ENCODE results near the gene SPRY4.
"Not testable (repeated sequence)": the region's sequence is repeated elsewhere in the genome, so short reads cannot be mapped to it uniquely, and the experiment has no call there.

SPRY4 gene

DNA sequence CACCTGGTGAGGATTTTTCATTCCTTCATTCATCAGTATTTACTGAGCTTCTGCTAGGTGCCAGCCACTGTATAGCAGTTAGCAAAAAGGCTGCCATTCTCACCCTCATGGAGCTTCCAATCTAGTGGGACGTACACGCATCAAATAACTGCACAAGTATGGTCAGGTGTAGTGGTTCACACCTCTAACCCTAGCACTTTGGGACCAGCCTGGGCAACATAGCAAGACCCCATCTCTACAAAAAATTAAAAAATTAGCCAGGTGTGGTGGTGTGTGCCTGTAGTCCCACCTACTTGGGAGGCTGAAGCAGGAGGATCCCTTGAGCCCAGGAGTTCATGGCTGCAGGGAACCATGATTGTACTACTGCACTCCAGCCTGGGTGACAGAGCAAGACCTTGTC is 8.9 kb upstream of the SPRY4 start:
- H3K9me3 ChIP-seq (ENCODE audit: low read length); H3K27ac ChIP-seq (ENCODE audit: low read depth, low read length); H3K36me3 ChIP-seq (ENCODE audit: insufficient read depth, low read length); H3K4me3 ChIP-seq (ENCODE audit: low read depth in 1 of 2, low read length in 2 of 2); H3K4me1 ChIP-seq (ENCODE audit: insufficient read depth, low read length); H3K27me3 ChIP-seq (ENCODE audit: control insufficient read depth in 1 of 2, insufficient read depth in 2 of 2, low read length in 2 of 2); H3K9ac ChIP-seq (ENCODE audit: low read length): not testable (repeated sequence)

DNA sequence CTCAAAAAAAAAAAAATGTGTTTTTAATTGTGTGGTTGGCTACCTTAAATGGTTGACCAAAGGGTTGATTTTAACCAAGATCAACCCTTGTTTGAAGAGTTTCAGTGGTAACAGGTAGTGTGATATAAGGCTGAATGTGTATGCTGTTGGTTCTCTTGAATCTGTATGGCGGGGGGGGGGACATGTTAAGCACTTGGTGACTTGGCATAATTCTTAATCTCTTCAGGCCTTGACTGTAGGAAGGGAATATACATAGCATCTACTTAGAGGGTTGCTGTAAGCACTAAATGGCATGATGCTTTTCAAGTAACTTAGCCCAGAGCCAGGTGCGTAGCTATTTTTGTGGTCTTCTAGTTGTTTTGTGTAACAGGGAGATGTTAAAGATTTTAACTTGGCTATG is 5.6 kb upstream of the SPRY4 start:
- Histone ChIP-seq H3K4me1 (ENCODE audit: insufficient read depth, low read length) (peaks cover 3% of the 10 kb centered on the region), H3K27ac (ENCODE audit: low read depth, low read length) (no peak overlapping the region)

DNA sequence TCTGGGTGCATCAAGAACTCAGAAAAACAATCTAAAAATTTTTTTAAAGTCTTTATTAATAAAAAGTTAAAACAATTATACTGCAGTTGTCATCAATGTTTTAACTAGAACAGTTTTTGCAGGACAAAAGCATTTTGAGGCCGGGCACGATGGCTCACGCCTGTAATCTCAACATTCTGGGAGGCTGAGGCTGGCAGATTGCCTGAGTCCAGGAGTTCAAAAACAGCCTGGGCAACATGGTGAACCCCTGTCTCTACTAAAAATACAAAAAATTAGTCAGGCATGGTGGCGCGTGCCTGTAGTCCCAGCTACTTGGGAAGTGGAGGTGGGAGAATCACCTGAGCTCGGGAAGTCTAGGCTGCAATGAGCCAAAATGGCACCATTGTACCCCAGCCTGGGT is 5.2 kb upstream of the SPRY4 start:
- Histone ChIP-seq H3K27ac (ENCODE audit: low read depth, low read length) (no peak overlapping the region), H3K9ac (ENCODE audit: low read length) (no peak overlapping the region), H3K4me3 (ENCODE audit: low read depth in 1 of 2, low read length in 2 of 2) (no peak overlapping the region), H3K36me3 (ENCODE audit: insufficient read depth, low read length) (no peaks in the 10 kb centered on the region), H3K9me3 (ENCODE audit: low read length) (no peaks in the 10 kb centered on the region), H3K27me3 (ENCODE audit: control insufficient read depth in 1 of 2, insufficient read depth in 2 of 2, low read length in 2 of 2) (peaks cover 8 to 29% of the 10 kb centered on the region in 2 donors), H3K4me1 (ENCODE audit: insufficient read depth, low read length) (peaks cover 7% of the 10 kb centered on the region)

More for the DNA sequence above, 5.6 kb upstream of the SPRY4 start:
- no peak overlapping the region for H3K9ac ChIP-seq (ENCODE audit: low read length)
- no peak overlapping the region for H3K4me3 ChIP-seq (ENCODE audit: low read depth in 1 of 2, low read length in 2 of 2)
- H3K9me3 ChIP-seq (ENCODE audit: low read length) = no peaks in the 10 kb centered on the region
- peaks cover 8 to 25% of the 10 kb centered on the region in 2 donors for H3K27me3 ChIP-seq (ENCODE audit: control insufficient read depth in 1 of 2, insufficient read depth in 2 of 2, low read length in 2 of 2)
- no peaks in the 10 kb centered on the region for H3K36me3 ChIP-seq (ENCODE audit: insufficient read depth, low read length)

DNA sequence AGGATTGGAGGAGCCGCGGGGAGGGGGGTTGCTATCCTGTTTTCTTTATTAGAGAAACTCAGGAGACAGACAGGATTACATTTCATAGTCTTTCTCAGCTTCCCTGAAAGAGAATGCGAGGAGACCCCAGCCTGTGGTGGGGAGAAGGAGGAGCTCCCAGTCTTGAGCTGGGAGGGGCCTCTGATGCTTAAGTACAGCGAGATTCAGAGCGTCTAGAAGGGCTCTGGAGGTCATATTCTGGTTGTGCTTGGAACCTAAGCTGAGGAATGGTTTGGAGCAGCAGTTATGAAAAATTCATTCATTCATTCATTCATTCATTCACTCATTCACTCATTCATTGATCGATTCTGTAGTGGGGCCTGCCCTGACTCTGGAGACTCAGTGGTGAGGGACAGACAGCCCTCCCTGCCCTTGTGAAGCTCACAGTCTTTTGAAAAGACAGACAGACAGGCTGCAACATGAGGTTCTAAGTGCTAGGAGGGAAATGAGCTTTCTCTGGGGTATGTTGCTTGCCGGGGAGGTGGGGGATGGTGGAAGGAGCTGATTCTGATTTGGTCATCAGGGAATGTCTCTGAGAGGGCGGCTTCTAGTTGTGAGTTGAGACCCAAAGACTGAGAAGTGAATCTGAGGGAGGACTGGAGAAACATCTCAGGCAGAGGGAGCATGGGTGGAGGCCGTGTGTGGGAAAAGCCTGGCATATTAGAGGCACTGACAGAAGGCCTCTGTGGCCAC is 2.5 kb upstream of the SPRY4 start:
- H3K36me3 ChIP-seq (ENCODE audit: insufficient read depth, low read length) = no peaks in the 10 kb centered on the region
- H3K27ac ChIP-seq (ENCODE audit: low read depth, low read length) = no peak overlapping the region
- peaks cover 13 to 29% of the 10 kb centered on the region in 2 donors for H3K27me3 ChIP-seq (ENCODE audit: control insufficient read depth in 1 of 2, insufficient read depth in 2 of 2, low read length in 2 of 2)
- H3K9ac ChIP-seq (ENCODE audit: low read length) = no peak overlapping the region
- peaks cover 8% of the 10 kb centered on the region for H3K4me1 ChIP-seq (ENCODE audit: insufficient read depth, low read length)
- no peaks in the 10 kb centered on the region for H3K9me3 ChIP-seq (ENCODE audit: low read length)
- no peak overlapping the region for H3K4me3 ChIP-seq (ENCODE audit: low read depth in 1 of 2, low read length in 2 of 2)

DNA sequence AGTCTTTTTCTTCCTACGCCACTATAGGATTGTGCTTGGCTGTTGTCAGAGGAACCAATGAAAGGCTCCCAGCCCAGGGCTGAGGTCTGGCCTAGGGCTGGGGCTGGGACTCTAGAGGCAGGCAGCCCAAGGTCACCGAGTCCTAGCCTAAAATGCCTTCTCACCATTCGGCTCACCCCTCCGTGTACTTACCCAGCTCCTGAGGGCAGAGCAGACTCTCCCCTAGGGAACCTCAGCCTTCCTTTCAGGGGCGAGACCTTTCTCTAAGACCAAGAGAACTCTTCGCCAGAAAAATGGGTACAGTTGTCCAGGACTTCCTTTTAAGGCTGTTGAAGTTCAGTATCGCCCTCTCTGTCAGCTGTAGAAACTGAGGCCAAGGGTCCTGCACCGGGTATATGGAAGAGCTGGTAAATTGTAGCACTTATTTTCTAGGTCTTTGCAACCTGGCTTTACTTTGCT is 1.7 kb upstream of the SPRY4 start:
- Histone ChIP-seq H3K4me1 (ENCODE audit: insufficient read depth, low read length) (peaks cover 8% of the 10 kb centered on the region), H3K9ac (ENCODE audit: low read length) (no peak overlapping the region), H3K4me3 (ENCODE audit: low read depth in 1 of 2, low read length in 2 of 2) (no peak overlapping the region), H3K9me3 (ENCODE audit: low read length) (no peaks in the 10 kb centered on the region), H3K27me3 (ENCODE audit: control insufficient read depth in 1 of 2, insufficient read depth in 2 of 2, low read length in 2 of 2) (peaks cover 13 to 29% of the 10 kb centered on the region in 2 donors), H3K36me3 (ENCODE audit: insufficient read depth, low read length) (no peaks in the 10 kb centered on the region), H3K27ac (ENCODE audit: low read depth, low read length) (no peak overlapping the region)

DNA sequence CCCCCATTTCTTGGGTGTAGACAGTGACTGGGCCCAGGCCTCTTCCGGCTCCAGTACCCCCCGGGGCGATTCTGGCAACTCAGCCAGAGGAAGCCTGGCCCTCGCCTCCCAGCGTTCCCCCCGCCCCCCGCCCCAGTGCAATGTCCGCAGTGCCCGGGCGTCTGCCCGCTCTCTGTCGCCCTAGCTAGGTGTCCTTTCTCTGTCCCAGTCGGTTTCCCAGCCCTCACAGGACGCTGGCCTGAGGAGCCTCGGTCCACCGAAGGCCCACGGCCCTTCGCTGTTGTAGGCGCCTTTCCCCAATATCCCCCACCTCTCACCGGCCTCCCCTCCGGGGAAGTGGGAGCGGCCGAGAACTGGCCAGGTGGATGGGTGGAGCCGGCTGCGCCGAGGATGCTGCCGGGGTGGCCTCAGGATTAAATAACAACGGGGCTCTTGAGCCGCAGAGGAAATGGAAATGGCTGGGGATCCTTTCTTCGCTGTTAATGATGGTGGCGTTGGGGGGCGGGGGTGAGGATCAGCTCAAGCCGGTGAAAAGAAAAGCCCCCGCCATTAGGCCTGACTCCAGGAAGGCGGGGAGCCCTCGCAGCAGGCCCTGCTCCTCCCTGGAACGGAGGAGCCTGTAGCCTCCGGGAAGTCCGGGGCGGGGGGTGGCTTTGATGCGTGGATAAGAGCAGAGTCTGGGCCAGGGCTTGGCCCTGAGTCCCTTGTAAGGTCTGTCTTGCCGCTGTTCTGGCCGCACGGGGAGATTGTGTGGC is 1.1 kb upstream of the SPRY4 start:
- Histone ChIP-seq H3K4me3 (ENCODE audit: low read depth in 1 of 2, low read length in 2 of 2) (peak overlapping the region in 1 of 2 donors; percentile 76), H3K9me3 (ENCODE audit: low read length) (no peaks in the 10 kb centered on the region), H3K36me3 (ENCODE audit: insufficient read depth, low read length) (no peaks in the 10 kb centered on the region), H3K4me1 (ENCODE audit: insufficient read depth, low read length) (peaks cover 8% of the 10 kb centered on the region), H3K27me3 (ENCODE audit: control insufficient read depth in 1 of 2, insufficient read depth in 2 of 2, low read length in 2 of 2) (peaks cover 13 to 29% of the 10 kb centered on the region in 2 donors), H3K9ac (ENCODE audit: low read length) (no peak overlapping the region), H3K27ac (ENCODE audit: low read depth, low read length) (no peak overlapping the region)

DNA sequence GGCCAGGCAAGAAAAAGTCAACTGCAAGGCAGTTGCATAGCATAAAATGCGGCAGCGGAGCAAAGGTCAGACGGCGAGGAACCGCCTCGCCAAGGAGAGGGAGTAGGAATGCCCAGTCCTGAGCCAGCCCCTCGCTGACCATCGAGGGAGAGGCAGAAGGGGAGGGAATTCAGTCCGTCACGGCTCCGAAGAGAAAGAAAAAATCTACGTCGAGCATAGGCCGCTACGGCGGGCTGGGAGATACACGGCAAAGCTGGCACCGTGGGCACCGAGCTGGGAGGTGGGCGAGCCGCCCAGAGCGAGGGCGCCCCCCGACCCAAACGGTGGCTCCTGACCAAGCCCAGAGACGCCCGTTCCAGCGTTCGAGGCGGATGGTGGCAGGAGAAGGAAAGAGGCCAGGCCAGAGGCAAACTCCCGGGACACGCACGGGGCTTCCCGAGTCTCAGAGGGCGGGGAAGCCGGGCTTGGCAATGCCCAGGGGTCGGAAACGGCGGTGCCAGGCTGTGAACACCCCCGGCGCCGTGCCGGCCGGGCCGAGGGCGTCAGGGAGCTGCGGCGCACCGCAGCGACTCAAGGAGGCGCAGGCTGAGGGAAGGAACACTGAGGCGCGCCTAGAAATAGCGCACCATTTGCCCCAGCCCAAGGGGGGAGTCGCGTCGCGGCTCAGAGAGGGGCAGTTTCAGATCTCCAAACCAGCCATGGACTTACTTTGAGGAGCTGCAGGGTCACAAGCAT is 518 bp downstream of the SPRY4 start:
- Histone ChIP-seq H3K9ac (ENCODE audit: low read length) (peak overlapping the region; percentile 44), H3K27ac (ENCODE audit: low read depth, low read length) (peak overlapping the region; percentile 76), H3K27me3 (ENCODE audit: control insufficient read depth in 1 of 2, insufficient read depth in 2 of 2, low read length in 2 of 2) (peaks cover 13 to 29% of the 10 kb centered on the region in 2 donors), H3K4me1 (ENCODE audit: insufficient read depth, low read length) (peaks cover 8% of the 10 kb centered on the region), H3K9me3 (ENCODE audit: low read length) (no peaks in the 10 kb centered on the region), H3K36me3 (ENCODE audit: insufficient read depth, low read length) (no peaks in the 10 kb centered on the region), H3K4me3 (ENCODE audit: low read depth in 1 of 2, low read length in 2 of 2) (peak overlapping the region; percentile 62 to 76)

DNA sequence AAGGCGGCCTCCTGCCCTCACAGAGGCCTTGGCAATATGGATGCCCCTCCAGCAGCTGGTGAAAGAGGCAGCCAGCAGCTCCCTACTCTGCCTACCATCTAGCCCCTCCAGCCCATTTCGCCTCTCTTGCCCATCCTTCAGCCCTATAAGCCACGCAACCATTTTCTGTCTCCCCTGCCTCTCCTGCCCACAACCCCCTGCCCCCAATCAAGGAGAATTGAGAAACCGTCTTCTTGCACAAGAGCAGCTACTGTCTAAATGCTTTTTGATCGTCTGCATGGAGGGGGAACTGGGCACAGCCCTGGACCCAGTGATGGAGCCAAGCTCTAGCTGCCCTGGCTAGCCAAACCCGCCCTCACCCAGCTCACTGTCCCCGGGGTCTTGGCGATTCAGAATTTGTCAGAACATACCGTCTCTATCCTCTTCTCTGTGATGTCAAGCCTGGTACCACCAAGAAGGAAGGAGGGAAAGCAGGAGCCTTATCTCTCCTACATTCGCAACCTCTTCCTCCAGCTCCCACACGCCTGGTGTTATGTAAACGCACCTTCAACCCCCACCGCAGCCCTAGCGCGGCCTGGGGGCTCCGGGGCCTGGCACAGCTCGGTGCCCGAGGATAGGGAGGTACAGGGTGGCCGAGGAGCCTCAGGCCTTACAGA is 1.2 kb downstream of the SPRY4 start:
- Histone ChIP-seq H3K9ac (ENCODE audit: low read length) (peak overlapping the region; percentile 44), H3K27ac (ENCODE audit: low read depth, low read length) (peak overlapping the region; percentile 76), H3K9me3 (ENCODE audit: low read length) (no peaks in the 10 kb centered on the region), H3K4me1 (ENCODE audit: insufficient read depth, low read length) (peaks cover 8% of the 10 kb centered on the region), H3K4me3 (ENCODE audit: low read depth in 1 of 2, low read length in 2 of 2) (peak overlapping the region; percentile 28 to 76), H3K36me3 (ENCODE audit: insufficient read depth, low read length) (no peaks in the 10 kb centered on the region), H3K27me3 (ENCODE audit: control insufficient read depth in 1 of 2, insufficient read depth in 2 of 2, low read length in 2 of 2) (peaks cover 13 to 24% of the 10 kb centered on the region in 2 donors)

DNA sequence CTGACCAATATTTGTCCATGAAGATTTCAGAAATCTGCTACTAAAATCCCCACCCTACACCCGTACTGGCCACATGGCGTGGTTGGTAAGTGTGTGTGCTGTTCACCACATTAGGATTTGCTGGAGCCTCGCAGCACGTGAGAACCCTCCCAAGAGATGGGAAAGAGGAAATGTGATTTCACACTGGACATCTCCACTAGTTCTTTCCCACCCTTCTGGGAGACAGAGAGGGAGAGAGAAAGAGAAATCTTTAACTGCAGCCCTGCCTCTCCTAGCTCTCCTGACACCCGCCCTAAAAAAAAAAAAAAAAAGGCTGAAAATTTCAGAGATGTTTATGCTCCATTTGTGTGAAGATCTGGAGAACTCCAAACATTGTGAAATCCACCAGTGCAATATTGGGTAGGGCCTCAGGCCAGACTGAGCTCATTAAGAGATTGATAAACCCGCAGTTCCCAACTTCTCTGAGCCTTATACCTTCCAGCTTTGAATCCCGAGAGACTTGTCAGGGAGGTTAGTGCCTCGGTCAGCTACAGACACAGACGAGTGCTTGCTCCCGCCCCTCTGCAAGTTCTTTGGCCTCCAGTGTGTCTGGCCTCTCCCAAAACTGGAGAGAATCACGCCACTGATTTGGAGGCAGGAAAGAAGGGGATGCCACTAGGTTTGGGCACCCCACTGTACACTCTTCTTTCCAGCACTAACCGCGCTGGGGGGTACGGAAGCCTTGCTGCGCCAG is 1.9 kb downstream of the SPRY4 start:
- Histone ChIP-seq H3K9ac (ENCODE audit: low read length) (no peak overlapping the region), H3K36me3 (ENCODE audit: insufficient read depth, low read length) (no peaks in the 10 kb centered on the region), H3K4me1 (ENCODE audit: insufficient read depth, low read length) (peaks cover 8% of the 10 kb centered on the region), H3K9me3 (ENCODE audit: low read length) (no peaks in the 10 kb centered on the region), H3K4me3 (ENCODE audit: low read depth in 1 of 2, low read length in 2 of 2) (peak overlapping the region in 1 of 2 donors; percentile 76), H3K27ac (ENCODE audit: low read depth, low read length) (no peak overlapping the region), H3K27me3 (ENCODE audit: control insufficient read depth in 1 of 2, insufficient read depth in 2 of 2, low read length in 2 of 2) (peaks cover 13 to 24% of the 10 kb centered on the region in 2 donors)

DNA sequence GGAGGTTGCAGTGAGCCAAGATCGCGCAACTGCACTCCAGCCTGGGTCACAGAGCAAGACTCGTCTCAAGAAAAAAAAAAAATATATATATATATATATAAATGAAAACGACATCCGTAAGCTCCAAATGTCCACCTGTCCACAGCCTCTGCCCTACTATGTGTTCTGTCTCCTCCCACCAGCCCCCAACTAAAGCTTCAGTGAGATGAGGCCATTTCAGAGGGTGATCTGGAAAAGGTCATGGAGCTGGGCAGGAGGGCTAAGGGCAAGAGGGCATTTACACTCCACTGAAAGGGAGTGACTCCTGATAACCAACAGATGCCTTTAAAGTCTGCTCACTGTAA is 2.4 kb downstream of the SPRY4 start:
- H3K4me1 ChIP-seq (ENCODE audit: insufficient read depth, low read length) = peaks cover 8% of the 10 kb centered on the region
- H3K27me3 ChIP-seq (ENCODE audit: control insufficient read depth in 1 of 2, insufficient read depth in 2 of 2, low read length in 2 of 2) = peaks cover 13 to 20% of the 10 kb centered on the region in 2 donors
- no peak overlapping the region for H3K27ac ChIP-seq (ENCODE audit: low read depth, low read length)
- no peaks in the 10 kb centered on the region for H3K9me3 ChIP-seq (ENCODE audit: low read length)
- H3K4me3 ChIP-seq (ENCODE audit: low read depth in 1 of 2, low read length in 2 of 2) = no peak overlapping the region
- no peak overlapping the region for H3K9ac ChIP-seq (ENCODE audit: low read length)
- no peaks in the 10 kb centered on the region for H3K36me3 ChIP-seq (ENCODE audit: insufficient read depth, low read length)
